GM18519 (cell line): ENCODE results near the gene CEP55.

Source experiments
- ATAC-seq: cut with Tn5 transposase; IDR thresholded peaks from one replicate; pipeline ENCODE4 v1.9.1; 2021; ENCODE audit warnings: mild to moderate bottlenecking, moderate library complexity; ENCODE audit not compliant: unreplicated experiment, low FRiP score

Gene CEP55

DNA sequence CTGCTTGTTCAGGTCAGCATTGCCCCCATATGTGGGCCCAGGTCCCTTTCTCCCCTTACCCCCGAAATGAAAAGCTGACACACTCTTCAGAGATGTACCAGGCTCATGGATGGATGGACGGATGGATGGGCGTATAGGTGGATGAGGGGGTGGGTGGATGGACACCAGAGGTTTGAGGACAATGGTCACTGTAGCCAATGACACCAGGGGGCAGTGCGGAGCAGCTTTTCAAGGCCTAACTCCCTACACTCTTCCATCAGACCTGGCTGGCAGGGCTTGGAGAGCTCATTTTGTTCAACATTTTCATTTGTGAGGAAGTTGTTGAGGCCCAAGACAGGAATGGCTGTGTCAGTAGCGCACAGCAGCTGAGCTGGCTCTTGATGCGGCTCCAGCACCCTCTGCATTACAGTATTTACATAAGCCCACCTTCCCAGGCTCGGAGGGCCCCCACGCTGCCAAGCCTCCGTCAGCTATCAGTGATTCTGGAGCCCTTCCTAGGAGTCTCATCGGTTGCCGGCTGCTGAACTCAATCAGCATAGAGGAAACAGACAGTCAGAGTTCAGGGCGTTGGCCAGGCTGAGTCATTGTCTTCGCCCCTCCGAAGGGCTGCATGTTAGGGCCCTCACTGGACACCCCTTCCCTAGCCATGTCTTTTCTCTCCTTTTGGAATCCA is 58.5 kb downstream of the CEP55 start:
- no peak for ATAC-seq

DNA sequence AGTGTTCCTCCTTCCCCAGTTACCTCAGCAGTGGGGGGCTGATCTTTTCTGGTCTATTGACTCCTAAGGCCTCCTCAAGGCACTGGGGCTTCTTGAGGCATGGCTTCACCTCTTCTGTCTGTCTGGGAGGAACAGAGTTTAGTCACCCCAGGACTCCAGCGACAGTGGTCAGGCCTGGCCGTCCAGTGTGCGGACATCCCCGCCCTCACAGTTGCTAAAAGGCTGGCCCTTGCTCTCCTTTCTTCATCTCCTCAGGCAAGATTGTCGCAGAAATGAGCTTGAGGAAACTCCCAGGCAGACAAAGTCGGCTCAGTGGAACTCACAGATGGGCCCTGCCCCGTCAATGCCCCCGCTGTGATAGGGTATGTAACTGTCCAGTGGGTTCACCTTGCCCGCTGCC is 63.1 kb downstream of the CEP55 start:
- ATAC-seq, result no peak

DNA sequence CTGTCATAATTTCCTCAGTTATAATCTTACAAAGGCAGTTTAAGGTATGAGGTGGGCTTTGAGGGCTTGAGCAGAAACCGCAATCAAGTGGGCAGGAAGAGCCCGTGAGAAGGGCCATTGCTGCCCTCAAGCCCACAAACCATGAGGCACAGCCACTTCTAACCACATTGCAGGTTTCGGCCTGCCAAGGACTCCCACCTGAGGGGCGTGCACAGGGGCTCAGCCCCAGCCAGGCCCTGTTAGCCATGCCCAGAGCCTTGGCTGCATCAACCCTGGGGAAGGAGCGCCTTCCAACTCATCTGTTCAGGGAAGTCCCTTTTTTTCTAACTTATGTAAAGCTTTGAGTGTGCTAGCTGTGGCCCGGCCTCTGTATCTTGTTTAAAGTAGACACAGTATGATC is 64.1 kb downstream of the CEP55 start:
- ATAC-seq, result no peak

DNA sequence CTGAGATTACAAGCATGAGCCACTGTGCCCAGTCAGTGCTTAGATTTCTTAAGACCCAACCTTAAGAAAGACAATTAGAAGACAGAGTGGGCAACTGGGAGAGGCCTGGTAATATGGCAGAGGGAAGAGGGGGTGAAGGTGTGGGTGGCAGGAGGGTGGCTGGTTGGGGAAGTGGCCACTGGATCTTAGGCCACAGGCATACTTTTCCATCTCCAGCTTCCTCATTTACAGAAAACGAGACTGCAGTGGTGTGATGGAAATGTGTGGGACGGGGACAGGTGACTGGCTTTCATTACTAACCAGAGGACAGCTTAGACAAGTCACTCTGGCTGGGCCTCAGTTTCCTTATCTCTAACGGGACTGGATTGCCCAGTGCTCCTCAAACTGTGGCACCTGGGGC is 69.0 kb downstream of the CEP55 start:
- no peak for ATAC-seq

DNA sequence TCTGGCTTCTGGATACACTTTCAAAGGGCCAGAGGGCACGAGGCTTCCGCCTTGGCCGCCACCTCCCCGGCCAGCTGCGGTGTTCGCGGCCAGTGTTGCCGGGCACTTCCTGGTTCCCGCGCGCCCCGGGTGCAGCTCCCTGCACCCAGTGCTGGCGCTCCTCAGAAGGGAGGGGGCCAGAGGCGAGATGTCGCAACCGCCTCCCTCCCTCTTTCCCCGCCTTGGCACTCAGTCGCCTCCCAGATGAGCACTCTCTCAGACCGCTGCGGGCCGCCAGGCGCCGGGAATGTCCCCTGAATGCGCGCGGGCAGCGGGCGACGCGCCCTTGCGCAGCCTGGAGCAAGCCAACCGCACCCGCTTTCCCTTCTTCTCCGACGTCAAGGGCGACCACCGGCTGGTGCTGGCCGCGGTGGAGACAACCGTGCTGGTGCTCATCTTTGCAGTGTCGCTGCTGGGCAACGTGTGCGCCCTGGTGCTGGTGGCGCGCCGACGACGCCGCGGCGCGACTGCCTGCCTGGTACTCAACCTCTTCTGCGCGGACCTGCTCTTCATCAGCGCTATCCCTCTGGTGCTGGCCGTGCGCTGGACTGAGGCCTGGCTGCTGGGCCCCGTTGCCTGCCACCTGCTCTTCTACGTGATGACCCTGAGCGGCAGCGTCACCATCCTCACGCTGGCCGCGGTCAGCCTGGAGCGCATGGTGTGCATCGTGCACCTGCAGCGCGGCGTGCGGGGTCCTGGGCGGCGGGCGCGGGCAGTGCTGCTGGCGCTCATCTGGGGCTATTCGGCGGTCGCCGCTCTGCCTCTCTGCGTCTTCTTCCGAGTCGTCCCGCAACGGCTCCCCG is 70.2 kb downstream of the CEP55 start, which contains the start of gene FFAR4:
TSS of gene FFAR4 (plus strand) at position 231 of the 842 bp plus-strand sequence. CDS start at position 287, 56 bp downstream.
- ATAC-seq, result no peak

DNA sequence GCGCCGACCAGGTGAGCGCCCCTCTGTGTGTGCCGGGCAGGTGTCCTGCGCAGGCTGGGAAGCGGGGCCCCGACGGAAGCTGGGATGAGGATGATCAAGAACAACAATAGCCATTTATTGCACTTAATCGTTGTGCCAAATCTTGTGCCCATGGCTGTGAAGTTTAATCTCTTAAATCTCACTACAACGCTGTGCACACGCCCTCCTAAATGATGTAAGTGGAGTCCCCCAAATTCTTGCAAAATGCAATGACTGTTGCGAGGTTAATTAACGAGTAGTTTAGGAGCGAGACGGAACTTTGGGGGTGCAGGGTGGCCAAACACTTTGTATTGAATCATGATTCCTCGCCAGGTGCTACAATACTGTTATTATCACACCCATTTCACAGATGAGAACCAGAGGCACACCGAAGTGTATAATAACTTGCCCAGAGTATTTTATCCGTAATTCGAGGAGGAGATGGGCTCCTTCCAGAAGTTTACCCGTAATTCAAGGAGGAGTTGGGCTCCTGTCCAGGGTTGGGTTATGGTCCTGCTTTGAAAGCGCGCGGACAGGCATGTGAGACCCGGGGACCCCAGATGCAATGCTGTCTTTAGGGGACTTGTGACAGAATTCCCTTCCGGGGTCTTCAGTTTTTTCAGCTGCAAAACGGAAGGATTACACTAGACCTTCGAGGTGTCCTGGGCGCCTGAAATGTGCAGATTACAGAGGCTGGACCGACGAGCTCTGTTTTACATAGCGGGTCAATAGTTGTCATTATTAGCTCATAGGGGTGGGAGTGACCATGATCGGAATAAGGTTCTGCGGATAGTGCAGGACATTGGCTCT is 71.1 kb downstream of the CEP55 start:
- no peak for ATAC-seq

DNA sequence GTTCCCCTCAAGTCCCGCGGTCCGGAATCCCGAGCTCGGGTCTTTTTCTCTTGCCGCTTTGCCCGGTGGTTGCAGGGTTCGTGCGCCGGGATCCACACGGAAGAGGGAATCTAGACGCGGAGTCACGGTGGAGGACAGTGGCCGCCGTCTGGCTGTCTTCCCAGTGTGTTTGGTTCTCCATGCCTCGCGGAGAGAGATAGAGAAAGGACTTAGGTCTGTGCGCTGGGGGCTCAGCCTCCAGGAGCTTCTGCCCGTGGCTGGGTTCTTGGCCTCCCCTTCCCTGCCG is 71.6 kb downstream of the CEP55 start:
- ATAC-seq, result no peak

DNA sequence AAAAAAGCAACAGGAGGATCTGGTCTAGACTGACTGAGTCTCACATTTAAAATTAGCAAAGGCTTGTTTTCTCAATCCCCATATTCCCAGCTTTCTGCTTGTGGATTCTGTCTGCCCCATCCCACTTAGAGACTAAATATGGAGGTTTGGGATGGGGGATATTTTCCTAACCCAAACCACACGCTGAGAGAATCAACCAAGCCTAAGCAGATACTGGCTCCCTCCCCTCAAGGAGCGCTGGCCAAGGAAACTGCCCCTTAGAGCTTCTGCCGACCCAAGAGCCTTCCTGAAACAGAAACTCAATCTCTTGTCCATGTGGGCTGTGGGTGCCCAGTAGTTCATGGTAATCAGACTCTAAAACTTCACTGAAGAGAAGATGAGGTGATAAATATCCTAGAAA is 74.0 kb downstream of the CEP55 start:
- ATAC-seq, result no peak

DNA sequence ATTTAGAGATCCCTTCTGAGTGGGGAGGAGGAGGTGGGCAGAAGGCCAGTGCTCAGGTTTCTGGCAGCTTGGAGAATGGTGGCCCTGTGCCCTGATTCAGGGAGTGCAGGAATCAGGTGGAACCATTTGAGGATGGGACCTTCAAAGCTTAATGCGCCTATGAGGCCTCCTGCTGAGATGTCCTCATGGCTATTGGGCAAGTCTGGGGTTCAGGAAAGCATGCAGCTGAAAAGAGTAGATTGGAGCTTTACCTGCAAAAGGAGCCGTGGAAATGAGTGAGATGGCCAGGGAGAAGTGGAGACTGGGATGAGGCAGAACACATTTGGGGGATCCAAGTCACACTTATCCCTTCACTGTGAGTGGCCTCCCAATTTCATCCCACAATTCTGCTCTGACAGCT is 76.2 kb downstream of the CEP55 start:
- no peak for ATAC-seq

DNA sequence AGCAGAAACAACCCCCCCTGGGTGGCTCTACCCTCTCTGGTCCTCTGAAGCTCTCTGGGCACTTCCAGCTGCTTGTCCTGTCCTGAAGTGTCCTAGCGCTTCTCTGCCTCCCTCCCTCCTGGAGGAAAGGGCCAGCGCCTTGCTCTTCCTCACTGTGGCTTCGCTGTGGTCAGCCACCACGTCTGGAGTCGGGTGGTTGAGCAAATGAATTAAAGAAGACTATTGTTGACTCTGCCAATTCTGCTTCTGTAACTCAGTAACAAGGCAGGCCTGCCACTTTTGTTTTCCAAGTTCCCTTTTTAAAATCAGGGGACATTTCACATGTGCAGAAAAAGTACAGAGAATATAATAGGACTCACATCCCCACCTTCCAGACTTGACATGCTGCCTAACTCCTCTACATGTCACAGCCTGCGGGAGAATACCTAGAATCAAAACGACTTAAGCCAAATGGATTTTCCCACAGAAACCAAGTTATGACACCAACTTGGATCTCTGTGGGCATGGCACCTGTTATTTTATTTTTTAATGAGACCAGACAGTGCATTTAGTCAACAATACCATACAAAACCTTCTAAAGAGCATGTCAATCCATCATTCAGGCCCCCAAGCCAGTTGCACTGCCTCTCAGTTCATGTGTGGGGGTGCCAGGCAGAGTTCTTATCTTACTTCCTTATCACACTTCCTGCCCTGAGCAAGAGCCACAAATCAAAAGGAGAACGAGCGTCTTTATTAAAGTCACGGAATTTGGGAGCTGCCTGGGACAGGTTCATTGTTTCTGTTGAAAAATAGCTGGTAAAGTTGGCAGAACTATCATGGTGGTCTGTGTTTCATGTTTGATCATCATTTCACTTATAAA is 76.9 kb downstream of the CEP55 start:
- ATAC-seq, result no peak

DNA sequence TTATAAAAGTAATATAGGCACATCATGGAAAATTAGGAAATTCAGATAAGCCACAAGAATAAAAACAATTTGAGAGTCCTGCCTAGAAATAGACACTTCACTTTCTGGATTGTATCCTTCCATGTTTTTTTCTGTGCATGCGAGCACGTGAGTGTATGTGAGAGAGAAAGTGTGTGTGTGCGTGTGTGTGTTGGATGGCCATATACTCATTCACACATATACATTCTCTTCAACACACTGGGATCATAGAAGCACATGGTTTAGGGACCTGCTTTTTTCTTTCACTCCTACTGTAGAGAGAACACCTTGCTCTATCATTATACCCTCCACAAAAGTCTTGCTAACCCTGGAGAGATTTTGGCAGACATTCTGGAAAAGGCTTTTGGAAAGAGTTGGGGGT is 77.5 kb downstream of the CEP55 start:
- no peak for ATAC-seq

DNA sequence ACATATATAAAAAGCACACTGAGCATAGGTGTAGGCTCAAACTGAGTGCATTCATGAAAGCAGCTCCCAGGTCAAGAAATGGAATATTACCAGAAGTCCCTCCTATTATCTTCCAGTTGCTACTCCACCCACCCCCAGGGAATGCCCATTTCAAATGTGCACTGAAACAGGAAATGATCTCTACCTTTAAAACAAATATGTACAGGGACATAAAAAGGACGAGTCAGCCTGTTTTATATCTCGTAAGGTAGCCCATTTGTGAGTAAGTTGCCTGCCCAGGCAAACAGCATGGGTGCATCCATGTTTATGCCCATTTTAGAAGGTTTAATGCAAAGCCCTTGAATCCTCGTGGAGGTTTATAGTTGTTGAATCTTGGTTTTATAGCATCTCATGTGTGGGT is 80.5 kb downstream of the CEP55 start:
- no peak for ATAC-seq

DNA sequence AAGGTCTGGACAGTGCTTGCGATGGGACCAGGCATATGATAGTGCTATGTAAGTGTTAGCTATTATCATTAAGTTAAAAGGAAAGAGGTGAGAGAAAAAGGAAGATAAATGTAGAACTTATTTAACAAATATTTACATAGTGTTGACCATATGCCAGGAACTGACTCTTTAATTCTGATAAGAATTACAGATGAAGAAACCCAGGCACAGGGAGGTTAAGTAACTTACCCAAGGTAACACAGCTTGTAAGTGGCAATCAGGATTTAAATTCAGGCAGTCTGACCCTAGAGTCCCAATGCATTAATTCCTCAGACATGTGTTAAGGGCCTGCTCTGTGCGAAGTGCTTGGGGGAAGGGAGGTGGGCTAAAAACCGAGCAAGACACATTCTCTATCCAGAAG is 81.2 kb downstream of the CEP55 start:
- ATAC-seq, result no peak
